Psoas muscle (tissue), 8 donors: ENCODE data around the gene FUZ. TPM values are rescaled to one million over a fixed set of nuclear protein-coding genes. Genes with fewer than 3 reads are reported as not detected.

ENCODE experiments used
- ATAC-seq, 4 donors: fragments of 200-7000 bp; cut with Tn5 transposase; one replicate each; pipeline ENCODE4 v1.9.1; 2020; ENCODE audit warnings: moderate library complexity in 3 of 4, mild to moderate bottlenecking in 2 of 4
- DNase-seq, 2 donors: peaks; one replicate each; pipeline ENCODE4 v3.0.0-alpha.2; 2020
- H3K27ac ChIP-seq: fragments of 200-600 bp; one replicate; pipeline ENCODE4 v1.8.0; 2022
- H3K27me3 ChIP-seq, 3 donors: fragments of 200-600 bp in 1 of 3; one replicate each; pipeline versions ENCODE4 v1.6.1 to v1.8.0; 2013 to 2022; ENCODE audit warnings: low read length in 2 of 3, mild to moderate bottlenecking in 2 of 3, moderate library complexity in 1 of 3; ENCODE audit not compliant: insufficient read depth in 3 of 3
- H3K36me3 ChIP-seq, 2 donors: fragments of 200-600 bp in 1 of 2; one replicate each; pipeline versions ENCODE4 v1.6.1 to v1.8.0; 2013 to 2022; ENCODE audit warnings: low read depth in 1 of 2, mild to moderate bottlenecking in 1 of 2, moderate library complexity in 1 of 2; ENCODE audit not compliant: insufficient read depth in 1 of 2
- H3K4me1 ChIP-seq: fragments of 200-600 bp; one replicate; pipeline ENCODE4 v1.8.0; 2022
- H3K4me3 ChIP-seq: fragments of 200-600 bp; one replicate; pipeline ENCODE4 v1.8.0; 2022; ENCODE audit warnings: mild to moderate bottlenecking
- H3K9me3 ChIP-seq: fragments of 200-600 bp; one replicate; pipeline ENCODE4 v1.8.0; 2022
- whole genome bisulfite sequencing, 3 donors: extraction: QIAGEN DNeasy Blood & Tissue Kit; methylation state at CpG; one replicate each; pipeline versions ENCODE4 v1.1.6 to v1.1.7; 2013; 5-methylcytosine and 5-hydroxymethylcytosine counted together
- intact Hi-C, 2 donors: fragments of 100-400 bp; cut with DNase I; formaldehyde crosslinking; loops; one replicate each; pipeline versions ENCODE4 v1.11.0 to v1.14.2; 2022
- polyA plus RNA-seq, 3 donors: library from polyadenylated mRNA; stranded (reverse); fragments of 200-250 nt; gene quantifications; one replicate each; pipeline ENCODE4 v1.2.3, GENCODE V29; 2013
- total RNA-seq, 4 donors: library from RNA; stranded (reverse); fragmentation: NEBNext Ultra II Directional in 2 of 4; extraction: Animal tissue kit (Norgen Biotek cat#: 25700) in 2 of 4; gene quantifications; one replicate each; pipeline versions ENCODE4 v1.2.1 to v1.2.4, GENCODE V29; 2021 to 2023
- TF ChIP-seq, protein P1 (sequence below): fragments of 200-600 bp; IDR thresholded peaks from one replicate; pipeline ENCODE4 v1.8.0; 2022; ENCODE audit warnings: antibody characterized with exemption
- donor health status: healthy with polysubstance abuse.
- donor health status: DM: no; HTN: no; CAD: no; lungs with moderate emphysema.
- donor health status: Bipolar disorder and iron deficiency.
- donor health status: healthy.
- donor health status: DM: yes; HTN: yes; CAD: no.
- donor health status: DM: no; HTN: no; CAD: no.
- donor health status: DM: no; HTN: no; CAD: no.
- donor health status: DM: yes; HTN: yes; CAD: no.

Gene FUZ
- total and polyA plus RNA-seq, 7 donors: 15.9 to 38.8 (median 25.5) TPM

DNA sequence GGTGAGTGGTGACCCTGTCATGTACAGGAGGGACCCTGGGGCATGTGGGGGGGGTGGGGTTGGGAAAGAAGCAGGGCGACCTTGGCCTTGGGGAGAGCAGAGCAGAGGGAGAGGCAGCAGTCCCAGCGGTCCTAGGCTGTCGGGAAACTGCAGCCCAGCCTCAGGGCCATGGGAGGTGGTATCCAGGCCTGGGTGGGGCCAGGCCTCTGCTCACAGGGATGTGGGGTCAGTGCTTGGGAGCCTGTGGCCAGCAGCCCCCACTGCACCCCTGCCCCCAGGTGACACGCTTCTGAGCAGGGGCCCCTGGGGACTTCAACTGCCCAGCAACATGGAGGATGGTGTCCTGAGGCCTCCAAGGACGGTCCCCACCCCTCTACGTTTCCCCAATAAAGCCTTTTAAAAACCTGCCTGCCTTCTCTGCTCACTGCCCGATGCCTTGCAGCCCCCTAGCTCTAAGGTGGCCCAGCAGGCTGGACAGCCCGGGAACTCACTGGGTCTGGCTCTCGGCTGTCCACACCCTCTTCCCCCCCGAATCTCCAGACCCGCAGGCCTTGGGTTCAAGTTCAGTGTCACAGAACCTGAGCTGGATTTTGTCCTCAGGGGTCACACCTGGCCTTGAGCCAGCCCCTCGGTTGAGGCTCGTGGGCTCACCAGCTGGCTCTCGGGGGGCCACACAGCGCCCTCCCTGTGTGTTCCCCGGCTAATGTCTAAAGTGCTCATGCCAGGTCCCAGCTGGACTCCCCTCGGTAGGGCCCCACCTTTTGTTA, 47.4 kb upstream of the FUZ start:
- no peaks in the 10 kb centered on the region for H3K9me3 ChIP-seq
- TF ChIP-seq, protein P1, sequence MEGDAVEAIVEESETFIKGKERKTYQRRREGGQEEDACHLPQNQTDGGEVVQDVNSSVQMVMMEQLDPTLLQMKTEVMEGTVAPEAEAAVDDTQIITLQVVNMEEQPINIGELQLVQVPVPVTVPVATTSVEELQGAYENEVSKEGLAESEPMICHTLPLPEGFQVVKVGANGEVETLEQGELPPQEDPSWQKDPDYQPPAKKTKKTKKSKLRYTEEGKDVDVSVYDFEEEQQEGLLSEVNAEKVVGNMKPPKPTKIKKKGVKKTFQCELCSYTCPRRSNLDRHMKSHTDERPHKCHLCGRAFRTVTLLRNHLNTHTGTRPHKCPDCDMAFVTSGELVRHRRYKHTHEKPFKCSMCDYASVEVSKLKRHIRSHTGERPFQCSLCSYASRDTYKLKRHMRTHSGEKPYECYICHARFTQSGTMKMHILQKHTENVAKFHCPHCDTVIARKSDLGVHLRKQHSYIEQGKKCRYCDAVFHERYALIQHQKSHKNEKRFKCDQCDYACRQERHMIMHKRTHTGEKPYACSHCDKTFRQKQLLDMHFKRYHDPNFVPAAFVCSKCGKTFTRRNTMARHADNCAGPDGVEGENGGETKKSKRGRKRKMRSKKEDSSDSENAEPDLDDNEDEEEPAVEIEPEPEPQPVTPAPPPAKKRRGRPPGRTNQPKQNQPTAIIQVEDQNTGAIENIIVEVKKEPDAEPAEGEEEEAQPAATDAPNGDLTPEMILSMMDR: no peak
- no peak overlapping the region for H3K4me3 ChIP-seq
- DNase-seq: no peak
- H3K4me1 ChIP-seq: peaks cover 8% of the 10 kb centered on the region
- intact Hi-C loops: loop anchor here in 1 of 2 donors (1.0 kb wide), 1 partner anchor 19 kb away; no protein-coding TSS in a partner anchor
- ATAC-seq: peak in 1 of 4 donors; percentile 4
- 71 to 73% (median 72%) methylated on average over 16 to 17 of the region's 17 CpGs for WGBS, 3 donors
- no peak overlapping the region for H3K27ac ChIP-seq
- H3K27me3 ChIP-seq: no peaks in the 10 kb centered on the region
- peaks cover 7 to 90% of the 10 kb centered on the region in 2 donors for H3K36me3 ChIP-seq

DNA sequence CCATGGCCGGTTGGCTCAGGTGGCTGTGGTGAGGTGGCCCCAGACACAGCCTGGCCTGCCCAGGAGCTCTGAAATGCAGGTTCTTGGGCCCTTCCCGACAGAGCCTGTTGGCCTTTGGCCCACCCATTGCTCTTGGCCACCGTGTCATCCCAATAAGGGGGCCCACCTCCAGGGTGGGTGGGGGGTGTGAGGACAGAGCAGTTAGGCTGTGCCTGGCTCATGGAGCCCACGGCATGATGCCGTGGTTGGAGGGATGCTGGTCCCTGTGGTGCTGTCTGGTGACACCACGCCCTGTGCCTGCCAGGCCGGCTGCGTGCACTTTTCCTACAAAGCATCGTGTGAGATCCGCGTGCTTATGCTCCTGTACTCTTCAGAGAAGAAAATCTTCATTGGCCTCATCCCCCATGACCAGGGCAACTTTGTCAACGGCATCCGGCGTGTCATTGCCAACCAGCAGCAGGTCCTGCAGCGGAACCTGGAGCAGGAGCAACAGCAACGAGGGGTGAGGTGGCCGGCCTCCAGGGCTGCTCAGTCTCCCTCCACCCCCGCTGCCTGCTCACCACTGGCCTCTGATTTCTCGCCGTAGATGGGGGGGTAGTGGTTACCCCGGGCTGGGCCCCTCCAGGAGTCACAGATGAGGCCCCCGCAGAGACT, 46.7 kb upstream of the FUZ start:
- TF ChIP-seq, protein P1: no peak
- DNase-seq: peak in 1 of 2 donors; percentile 56
- 68 to 81% (median 74%) methylated on average over 21 to 22 of the region's 22 CpGs for WGBS, 3 donors
- H3K9me3 ChIP-seq: no peaks in the 10 kb centered on the region
- H3K36me3 ChIP-seq: peaks cover 7 to 93% of the 10 kb centered on the region in 2 donors
- no peaks in the 10 kb centered on the region for H3K27me3 ChIP-seq
- H3K4me3 ChIP-seq: no peak overlapping the region
- H3K27ac ChIP-seq: no peak overlapping the region
- no peak for ATAC-seq
- peaks cover 1% of the 10 kb centered on the region for H3K4me1 ChIP-seq
- intact Hi-C loops: loop anchor here in 1 of 2 donors (1.0 kb wide), 1 partner anchor 19 kb away; no protein-coding TSS in a partner anchor

DNA sequence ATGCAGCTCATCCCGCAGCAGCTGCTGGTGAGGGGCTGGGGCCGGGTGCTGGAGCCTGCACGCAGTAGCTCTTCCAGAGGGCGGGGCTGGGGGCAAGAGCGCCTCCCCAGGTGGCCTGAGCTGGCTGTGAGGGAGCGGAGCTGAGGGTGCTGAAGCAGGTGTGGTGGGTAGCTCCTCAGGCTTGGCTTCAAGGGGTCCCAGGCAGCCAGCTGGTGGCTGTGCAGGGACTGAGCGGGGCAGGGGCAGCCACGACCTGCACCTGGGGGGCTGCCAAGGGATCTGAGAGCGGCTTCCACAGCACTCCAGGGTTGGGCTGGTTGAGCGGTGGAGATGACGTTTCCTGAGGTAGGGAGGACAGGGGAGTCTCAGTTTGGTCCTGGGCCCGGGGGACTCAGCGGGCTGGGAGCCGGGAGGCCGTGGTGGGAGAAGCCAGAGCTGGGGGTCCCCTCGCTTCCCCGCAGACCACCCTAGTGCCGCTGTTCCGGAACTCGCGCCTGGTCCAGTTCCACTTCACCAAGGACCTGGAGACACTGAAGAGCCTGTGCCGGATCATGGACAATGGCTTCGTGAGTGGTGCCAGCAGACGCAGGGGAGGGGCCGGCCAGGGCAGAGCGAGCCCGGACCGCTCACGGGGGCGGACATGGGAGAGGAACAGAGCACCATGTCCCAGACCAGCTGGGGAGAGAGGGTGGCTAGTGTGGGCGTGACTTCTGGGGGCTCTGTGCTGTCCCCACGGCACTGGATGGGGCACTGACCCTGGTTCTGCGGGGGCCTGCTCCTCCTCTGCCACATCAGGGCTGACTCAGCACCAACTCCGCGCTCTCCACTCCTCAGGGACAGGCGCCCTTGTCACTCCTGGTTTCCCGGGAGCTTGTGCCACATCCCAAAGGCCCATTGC, 45.2 kb upstream of the FUZ start:
- peak; percentile 38 to 57 for DNase-seq
- peak overlapping the region; percentile 36 for H3K27ac ChIP-seq

DNA sequence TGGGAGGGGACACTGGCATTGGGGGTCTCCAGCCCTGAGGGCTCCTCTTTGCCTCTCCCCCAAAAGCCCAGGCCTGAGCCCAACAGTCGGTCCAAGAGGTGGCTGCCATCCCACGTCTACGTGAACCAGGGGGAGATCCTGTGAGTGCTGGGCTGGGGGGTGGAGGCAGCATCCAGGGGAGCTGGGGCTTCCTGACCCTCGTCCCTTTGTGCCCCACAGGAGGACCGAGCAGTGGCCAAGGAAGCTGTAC, 44.7 kb upstream of the FUZ start:
- 75 to 82% (median 80%) methylated on average over 5 of the region's 5 CpGs for WGBS, 3 donors
- intact Hi-C loops: no loop called here

More for the DNA sequence above, 45.2 kb upstream of the FUZ start:
- TF ChIP-seq, protein P1: no peak
- ATAC-seq: peak; percentile 7 to 14 (median 10)
- no peaks in the 10 kb centered on the region for H3K9me3 ChIP-seq
- WGBS, 3 donors: 75 to 83% (median 78%) methylated on average over 36 to 37 of the region's 37 CpGs
- peaks cover 6% of the 10 kb centered on the region for H3K4me1 ChIP-seq
- intact Hi-C loops: no loop called here
- H3K4me3 ChIP-seq: no peak overlapping the region
- peaks cover 7 to 86% of the 10 kb centered on the region in 2 donors for H3K36me3 ChIP-seq
- no peaks in the 10 kb centered on the region for H3K27me3 ChIP-seq

More for the DNA sequence above, 44.7 kb upstream of the FUZ start:
- Histone ChIP-seq H3K4me1 (peaks cover 12% of the 10 kb centered on the region), H3K9me3 (no peaks in the 10 kb centered on the region), H3K36me3 (peaks cover 7 to 83% of the 10 kb centered on the region in 2 donors), H3K4me3 (no peak overlapping the region), H3K27ac (no peak overlapping the region), H3K27me3 (no peaks in the 10 kb centered on the region)
- TF ChIP-seq, protein P1: no peak
- ATAC-seq: no peak
- DNase-seq: no peak
